Neural progenitor cell (in vitro differentiated cells): Measurements from ENCODE around the gene DLL3. TPM values are rescaled to one million over a fixed set of nuclear protein-coding genes. Genes with fewer than 3 reads are reported as not detected.

Source experiments
- DNase-seq: peaks from one replicate; pipeline ENCODE4 v3.0.0-alpha.2; 2016; ENCODE audit warnings: low spot score
- H2AFZ ChIP-seq: fragments of 200-600 bp; sonication (generic); replicated peaks from 2 replicates; pipeline ENCODE4 v1.6.1; 2016; ENCODE audit warnings: antibody characterized with exemption
- H3F3A ChIP-seq: fragments of 200-600 bp; sonication (generic); 2 replicates; pipeline ENCODE4 v1.6.1; 2016; ENCODE audit warnings: antibody characterized with exemption, low read depth
- H3K27ac ChIP-seq: fragments of 200-600 bp; sonication (generic); 2 replicates; pipeline ENCODE4 v1.5.1; 2016; ENCODE audit warnings: mild to moderate bottlenecking
- H3K27me3 ChIP-seq: fragments of 200-600 bp; sonication (generic); 2 replicates; pipeline ENCODE4 v1.6.1; 2016; ENCODE audit warnings: mild to moderate bottlenecking, moderate library complexity
- H3K36me3 ChIP-seq: fragments of 200-600 bp; sonication (generic); 2 replicates; pipeline ENCODE4 v1.5.1; 2016
- H3K4me1 ChIP-seq: fragments of 200-600 bp; sonication (generic); 2 replicates; pipeline ENCODE4 v1.6.1; 2016; ENCODE audit warnings: mixed run types
- H3K4me2 ChIP-seq: fragments of 200-600 bp; sonication (generic); 2 replicates; pipeline ENCODE4 v1.6.1; 2016
- H3K4me3 ChIP-seq: fragments of 200-600 bp; sonication (generic); 2 replicates; pipeline ENCODE4 v1.5.1; 2016
- H3K79me2 ChIP-seq: fragments of 200-600 bp; sonication (generic); 2 replicates; pipeline ENCODE4 v1.6.1; 2016; ENCODE audit warnings: low read depth
- H3K9ac ChIP-seq: fragments of 200-600 bp; sonication (generic); 2 replicates; pipeline ENCODE4 v1.6.1; 2016
- H3K9me3 ChIP-seq: fragments of 200-600 bp; sonication (generic); 2 replicates; pipeline ENCODE4 v1.5.1; 2016; ENCODE audit warnings: low read depth
- H4K20me1 ChIP-seq: fragments of 200-600 bp; sonication (generic); 2 replicates; pipeline ENCODE4 v1.6.1; 2016; ENCODE audit warnings: low read depth
- H3K27ac Mint-ChIP-seq: 3 replicates; pipeline ENCODE4 v1.8.0; 2021; ENCODE audit warnings: mixed read lengths
- H3K27me3 Mint-ChIP-seq: 2 replicates; pipeline ENCODE4 v1.8.0; 2022; ENCODE audit warnings: low read depth, mild to moderate bottlenecking, inconsistent platforms, moderate library complexity, mixed read lengths; ENCODE audit not compliant: insufficient read depth
- H3K36me3 Mint-ChIP-seq: 3 replicates; pipeline ENCODE4 v1.8.0; 2021; ENCODE audit warnings: mixed read lengths
- H3K4me1 Mint-ChIP-seq: 3 replicates; pipeline ENCODE4 v1.8.0; 2021; ENCODE audit warnings: mixed read lengths
- H3K4me3 Mint-ChIP-seq: 3 replicates; pipeline ENCODE4 v1.8.0; 2021; ENCODE audit warnings: mild to moderate bottlenecking, moderate library complexity, mixed read lengths
- H3K9me3 Mint-ChIP-seq: 3 replicates; pipeline ENCODE4 v1.8.0; 2020; ENCODE audit warnings: mixed read lengths
- EZH2 ChIP-seq: fragments of 200-600 bp; sonication (generic); IDR thresholded peaks from 2 replicates; pipeline ENCODE4 v1.6.1; 2017; ENCODE audit warnings: antibody characterized with exemption, mild to moderate bottlenecking, moderate library complexity
- EZH2phosphoT487 ChIP-seq: fragments of 200-600 bp; sonication (generic); IDR thresholded peaks from 2 replicates; pipeline ENCODE4 v1.6.1; 2017; ENCODE audit warnings: antibody characterized with exemption
- total RNA-seq: library from RNA; depleted of rRNA; stranded (reverse); fragments of >200 nt; gene quantifications from 2 replicates; pipeline ENCODE4 v1.2.3, GENCODE V29; 2015; ENCODE audit warnings: low replicate concordance
- TF ChIP-seq, protein P1 (sequence below): fragments of 200-600 bp; sonication (generic); IDR thresholded peaks from 2 replicates; pipeline ENCODE4 v1.5.1; 2017; ENCODE audit warnings: antibody characterized with exemption, mild to moderate bottlenecking

DLL3 gene
- total RNA-seq, 1 donor from 2014 or later: 0.37 TPM

DNA sequence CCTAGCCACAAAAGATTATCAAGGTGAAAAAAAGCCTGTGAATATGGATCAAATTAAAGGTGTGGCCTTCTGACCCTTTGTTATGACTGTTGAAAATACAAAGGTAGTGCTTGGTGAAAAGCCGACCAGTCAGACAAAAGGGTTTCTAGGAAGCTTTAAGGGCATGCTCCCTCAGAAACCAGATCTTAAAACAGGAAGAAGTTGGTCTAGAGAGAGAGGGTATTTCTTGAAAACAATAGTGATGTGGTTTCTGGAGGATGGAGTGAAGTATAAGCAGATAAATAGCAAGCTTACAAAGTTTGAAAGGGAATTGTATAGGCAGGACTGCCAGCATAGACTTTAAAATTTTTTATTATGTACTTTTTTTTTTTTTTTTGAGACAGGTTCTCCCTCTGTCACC lies 46.2 kb downstream of the DLL3 start:
- no peak for DNase-seq
- Histone ChIP-seq H3K27ac (no peak overlapping the region), H3K36me3 (no peaks in the 10 kb centered on the region), H3K9me3 (no peaks in the 10 kb centered on the region), H3K27me3 (no peaks in the 10 kb centered on the region), H3K4me1 (peaks cover 13% of the 10 kb centered on the region), H3F3A (peaks cover 6% of the 10 kb centered on the region), H3K9ac (no peak overlapping the region), H3K79me2 (no peaks in the 10 kb centered on the region), H3K4me2 (no peak overlapping the region), H3K4me3 (no peak overlapping the region), H4K20me1 (no peaks in the 10 kb centered on the region), H2AFZ (no peak overlapping the region)
- peaks cover 17% of the 10 kb centered on the region for H3K4me1 Mint-ChIP-seq
- no peaks in the 10 kb centered on the region for H3K9me3 Mint-ChIP-seq
- TF ChIP-seq EZH2phosphoT487: no peak
- no peak for TF ChIP-seq EZH2
- TF ChIP-seq, protein P1, sequence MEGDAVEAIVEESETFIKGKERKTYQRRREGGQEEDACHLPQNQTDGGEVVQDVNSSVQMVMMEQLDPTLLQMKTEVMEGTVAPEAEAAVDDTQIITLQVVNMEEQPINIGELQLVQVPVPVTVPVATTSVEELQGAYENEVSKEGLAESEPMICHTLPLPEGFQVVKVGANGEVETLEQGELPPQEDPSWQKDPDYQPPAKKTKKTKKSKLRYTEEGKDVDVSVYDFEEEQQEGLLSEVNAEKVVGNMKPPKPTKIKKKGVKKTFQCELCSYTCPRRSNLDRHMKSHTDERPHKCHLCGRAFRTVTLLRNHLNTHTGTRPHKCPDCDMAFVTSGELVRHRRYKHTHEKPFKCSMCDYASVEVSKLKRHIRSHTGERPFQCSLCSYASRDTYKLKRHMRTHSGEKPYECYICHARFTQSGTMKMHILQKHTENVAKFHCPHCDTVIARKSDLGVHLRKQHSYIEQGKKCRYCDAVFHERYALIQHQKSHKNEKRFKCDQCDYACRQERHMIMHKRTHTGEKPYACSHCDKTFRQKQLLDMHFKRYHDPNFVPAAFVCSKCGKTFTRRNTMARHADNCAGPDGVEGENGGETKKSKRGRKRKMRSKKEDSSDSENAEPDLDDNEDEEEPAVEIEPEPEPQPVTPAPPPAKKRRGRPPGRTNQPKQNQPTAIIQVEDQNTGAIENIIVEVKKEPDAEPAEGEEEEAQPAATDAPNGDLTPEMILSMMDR: no peak
- H3K27me3 Mint-ChIP-seq: peaks cover 2% of the 10 kb centered on the region
- no peaks in the 10 kb centered on the region for H3K36me3 Mint-ChIP-seq
- no peak overlapping the region for H3K4me3 Mint-ChIP-seq
- no peak overlapping the region for H3K27ac Mint-ChIP-seq

- H3K4me2 ChIP-seq: no peak overlapping the region
- H3K79me2 ChIP-seq: no peaks in the 10 kb centered on the region
- H4K20me1 ChIP-seq: no peaks in the 10 kb centered on the region
- H3K27ac ChIP-seq: no peak overlapping the region
- H3K4me3 ChIP-seq: no peak overlapping the region
- Mint-ChIP-seq H3K4me3 (no peak overlapping the region), H3K9me3 (no peaks in the 10 kb centered on the region), H3K4me1 (peaks cover 9% of the 10 kb centered on the region), H3K36me3 (no peaks in the 10 kb centered on the region), H3K27me3 (no peaks in the 10 kb centered on the region), H3K27ac (no peak overlapping the region)
- no peaks in the 10 kb centered on the region for H3F3A ChIP-seq
- no peak overlapping the region for H3K9ac ChIP-seq
- no peaks in the 10 kb centered on the region for H3K27me3 ChIP-seq
- no peak for DNase-seq
- no peaks in the 10 kb centered on the region for H3K9me3 ChIP-seq
- peaks cover 8% of the 10 kb centered on the region for H3K4me1 ChIP-seq
- no peak for TF ChIP-seq EZH2
- TF ChIP-seq EZH2phosphoT487: no peak
- TF ChIP-seq, protein P1: no peak
- no peaks in the 10 kb centered on the region for H3K36me3 ChIP-seq
- H2AFZ ChIP-seq: no peak overlapping the region
Observed at GRCh38 chr19:39546599-39546998, 47.9 kb downstream of the DLL3 start.

DNA sequence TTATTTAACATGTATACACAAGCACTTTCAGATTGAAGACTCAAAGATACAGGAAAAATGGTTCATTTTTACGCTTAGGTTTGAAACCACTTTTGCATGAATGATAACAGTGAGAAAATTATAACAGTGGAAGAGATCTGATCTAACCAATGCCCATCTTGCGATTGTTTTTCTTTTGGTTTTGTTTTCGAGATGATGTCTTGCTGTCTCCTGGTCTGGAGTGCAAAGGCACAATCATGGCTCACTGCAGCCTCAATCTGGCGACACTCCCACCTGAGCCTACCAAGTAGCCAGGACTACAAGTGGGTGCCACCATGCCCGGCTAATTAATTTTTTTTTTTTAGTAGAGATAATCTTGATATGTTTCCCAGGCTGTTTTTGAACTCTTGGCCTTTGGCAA lies 51.5 kb downstream of the DLL3 start:
- no peak overlapping the region for H3K27ac ChIP-seq
- H3K36me3 Mint-ChIP-seq: no peaks in the 10 kb centered on the region
- TF ChIP-seq, protein P1: no peak
- TF ChIP-seq EZH2: no peak
- TF ChIP-seq EZH2phosphoT487: no peak
- no peaks in the 10 kb centered on the region for H3K9me3 Mint-ChIP-seq
- no peaks in the 10 kb centered on the region for H3K36me3 ChIP-seq
- H4K20me1 ChIP-seq: no peaks in the 10 kb centered on the region
- no peaks in the 10 kb centered on the region for H3K9me3 ChIP-seq
- no peak overlapping the region for H3K9ac ChIP-seq
- no peaks in the 10 kb centered on the region for H3K4me1 ChIP-seq
- no peak overlapping the region for H2AFZ ChIP-seq
- DNase-seq: no peak
- H3K4me2 ChIP-seq: no peak overlapping the region
- no peak overlapping the region for H3K27ac Mint-ChIP-seq
- peaks cover 4% of the 10 kb centered on the region for H3K27me3 Mint-ChIP-seq
- H3K4me1 Mint-ChIP-seq: no peaks in the 10 kb centered on the region
- H3F3A ChIP-seq: no peaks in the 10 kb centered on the region
- no peaks in the 10 kb centered on the region for H3K79me2 ChIP-seq
- H3K4me3 ChIP-seq: no peak overlapping the region
- no peak overlapping the region for H3K4me3 Mint-ChIP-seq
- peaks cover 3% of the 10 kb centered on the region for H3K27me3 ChIP-seq
